ENCODE data around the gene TTLL1.
"Not testable (repeated sequence)": the region's sequence is repeated elsewhere in the genome, so short reads cannot be mapped to it uniquely, and the experiment has no call there.

The TTLL1 gene

DNA sequence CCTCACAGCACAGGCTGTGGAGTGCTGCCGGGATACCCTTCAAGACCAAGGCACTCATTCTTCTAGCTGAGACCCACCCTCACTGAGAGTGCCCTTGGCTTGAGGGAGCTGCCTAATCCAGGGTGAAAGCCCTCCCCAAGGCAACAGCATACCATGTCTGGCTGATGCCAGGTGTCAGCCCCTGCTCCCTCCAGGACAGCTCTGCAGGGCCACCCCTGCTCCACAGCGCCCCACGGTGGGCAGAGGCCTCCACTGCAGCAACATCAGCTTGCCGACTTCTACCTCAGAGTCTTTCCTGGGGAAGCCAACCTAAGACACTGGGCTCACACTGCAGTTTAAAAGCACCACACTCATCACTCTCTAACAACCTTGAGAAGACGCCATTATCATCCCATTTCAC is 29.0 kb downstream of the TTLL1 start:
- DNase-seq, result no peak

DNA sequence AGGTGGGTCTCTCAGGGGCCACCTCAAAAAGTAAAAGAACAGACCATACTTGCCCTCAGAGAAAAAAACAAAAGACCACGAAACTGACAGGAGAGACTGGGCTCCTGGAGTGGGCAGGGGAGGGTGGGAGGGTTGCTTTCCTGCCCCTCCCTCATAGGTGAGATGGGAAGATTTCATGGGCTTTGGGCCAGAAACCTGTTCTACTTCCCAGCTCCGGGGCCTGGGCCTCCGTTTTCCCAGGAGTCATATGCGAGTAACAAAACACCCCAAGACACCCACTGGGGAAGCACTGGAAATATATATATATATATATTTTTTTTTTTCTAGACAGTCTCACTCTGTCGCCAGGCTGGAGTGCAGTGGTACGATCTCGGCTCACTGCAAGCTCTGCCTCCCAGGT is 31.6 kb downstream of the TTLL1 start:
- DNase-seq, result no peak

DNA sequence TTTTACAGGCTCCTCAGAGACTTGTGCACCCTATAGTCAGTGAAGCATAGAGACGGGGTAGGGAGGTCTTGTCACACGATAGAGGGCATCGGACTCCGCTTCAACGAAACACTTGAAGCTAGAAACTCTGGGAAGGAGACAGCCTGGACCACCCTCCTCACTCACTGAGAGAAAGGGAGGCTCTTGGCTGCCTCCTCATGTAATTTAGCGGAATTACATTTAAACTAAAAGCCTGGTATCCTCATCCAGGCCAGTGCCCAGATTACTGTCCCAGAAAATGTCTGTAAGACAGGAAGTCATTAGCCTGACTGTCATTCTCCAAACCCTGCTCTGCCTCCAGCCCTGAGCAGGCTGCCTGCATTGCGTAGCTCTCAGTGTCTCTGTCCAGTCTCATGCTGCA is 36.0 kb downstream of the TTLL1 start:
- DNase-seq, result no peak

DNA sequence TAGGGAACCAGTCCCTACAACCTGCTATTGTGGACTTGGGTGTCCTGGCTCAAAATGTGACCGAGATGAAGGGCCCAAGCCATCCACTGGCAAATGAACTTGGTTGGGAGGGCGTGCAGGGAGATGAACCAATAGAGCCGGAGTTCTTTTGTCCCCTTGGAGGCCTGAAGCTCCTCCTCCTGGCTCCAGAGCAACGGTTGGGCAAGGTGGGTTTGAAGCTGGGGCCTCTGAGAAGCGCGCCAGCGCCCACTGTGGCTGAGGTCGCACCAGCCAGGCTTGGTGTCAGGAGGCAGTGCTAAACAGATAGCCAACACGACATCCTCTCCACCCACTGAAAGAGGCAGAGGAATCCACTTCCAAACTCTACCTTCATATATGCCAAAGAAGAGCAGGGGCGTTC is 38.2 kb downstream of the TTLL1 start:
- no peak for DNase-seq

DNA sequence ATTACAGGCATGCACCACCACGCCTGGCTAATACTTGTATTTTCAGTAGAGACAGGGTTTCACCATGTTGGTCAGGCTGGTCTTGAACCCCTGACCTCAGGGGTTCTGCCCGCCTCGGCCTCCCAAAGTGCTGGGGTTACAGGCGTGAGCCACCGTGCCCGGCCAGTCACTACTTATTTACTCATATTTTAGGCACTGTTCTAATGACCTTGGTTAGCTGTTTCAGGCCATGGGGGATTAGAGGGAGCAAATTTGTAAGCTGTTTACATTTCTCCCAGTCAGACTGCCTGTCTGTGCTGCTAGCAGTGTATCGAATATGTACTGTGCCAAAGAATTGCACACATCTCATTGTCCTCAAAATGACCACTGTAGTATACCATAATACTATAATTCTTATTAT is 41.6 kb downstream of the TTLL1 start:
- no peak for DNase-seq

DNA sequence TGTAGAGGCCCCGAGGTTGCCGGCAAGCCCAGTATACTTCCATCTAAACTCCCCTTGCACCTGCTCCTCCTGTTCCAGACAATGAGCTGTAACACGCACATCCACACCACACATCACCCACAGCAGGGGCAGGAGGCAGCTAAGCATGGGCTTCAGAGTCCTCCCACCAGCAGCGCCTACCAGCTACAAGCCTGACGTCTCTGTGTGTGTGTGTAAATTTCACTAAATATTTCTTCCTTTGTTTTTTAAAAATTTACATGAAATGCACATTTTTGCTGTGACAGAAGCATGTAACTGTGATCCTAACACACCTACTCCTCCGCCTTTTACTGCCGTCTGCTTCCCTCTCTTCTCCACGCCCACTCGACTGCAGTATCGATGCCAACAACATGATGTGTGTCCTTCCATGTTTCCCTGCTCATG is 44.9 kb downstream of the TTLL1 start:
- no peak for DNase-seq

DNA sequence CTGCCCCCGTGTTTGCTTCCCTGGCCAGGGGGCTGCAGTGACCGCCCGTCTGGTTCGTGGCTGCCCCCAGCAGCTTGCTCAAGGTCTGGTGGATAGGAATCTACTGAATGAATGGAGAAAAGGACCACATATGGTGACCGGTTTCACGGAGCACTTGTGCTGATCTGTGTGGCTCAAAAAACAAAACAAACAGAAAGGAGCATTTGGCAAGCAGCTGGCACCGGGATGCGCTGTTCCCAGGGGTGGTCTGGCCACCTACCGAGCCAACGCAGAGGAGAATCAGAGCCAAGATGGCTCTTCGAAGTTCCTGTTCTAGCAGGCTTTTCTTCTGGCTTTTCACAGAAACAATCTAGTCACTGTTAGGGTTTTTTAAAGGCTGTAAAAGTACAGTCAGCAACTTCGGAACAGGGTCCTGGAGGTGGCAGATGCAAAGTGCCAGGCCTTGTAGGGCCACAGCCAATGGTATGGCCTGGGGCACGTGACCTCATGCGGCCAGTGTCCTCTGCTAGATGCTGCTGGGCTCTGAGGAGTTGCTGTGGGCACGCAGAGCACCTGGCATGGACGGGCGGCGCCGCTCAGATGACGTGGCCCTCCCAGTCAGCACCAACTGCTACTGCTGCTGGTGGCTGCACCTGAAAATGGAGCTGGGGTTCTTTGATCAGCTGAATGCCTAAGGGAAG is 47.0 kb downstream of the TTLL1 start:
- no peak for DNase-seq

DNA sequence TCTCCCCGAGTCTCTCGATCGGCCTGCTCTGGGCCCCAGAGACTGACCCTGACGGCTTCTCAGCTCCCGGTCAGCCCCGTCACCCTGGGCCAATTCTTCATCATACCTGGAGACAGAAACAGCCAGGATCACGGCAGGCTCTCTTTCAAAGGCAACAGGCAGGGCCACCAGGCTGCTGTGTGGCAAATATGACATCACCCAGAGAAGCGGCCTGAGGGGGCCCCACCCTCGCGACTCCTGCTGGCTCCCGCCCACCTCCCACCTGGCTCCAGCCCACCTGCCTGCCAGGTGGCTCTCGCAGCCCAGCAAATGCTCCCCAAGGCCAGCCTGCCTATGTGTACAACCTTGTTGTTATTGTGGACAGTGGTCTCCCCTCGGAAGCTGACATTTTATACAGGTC is 49.4 kb downstream of the TTLL1 start:
- no peak for DNase-seq

DNA sequence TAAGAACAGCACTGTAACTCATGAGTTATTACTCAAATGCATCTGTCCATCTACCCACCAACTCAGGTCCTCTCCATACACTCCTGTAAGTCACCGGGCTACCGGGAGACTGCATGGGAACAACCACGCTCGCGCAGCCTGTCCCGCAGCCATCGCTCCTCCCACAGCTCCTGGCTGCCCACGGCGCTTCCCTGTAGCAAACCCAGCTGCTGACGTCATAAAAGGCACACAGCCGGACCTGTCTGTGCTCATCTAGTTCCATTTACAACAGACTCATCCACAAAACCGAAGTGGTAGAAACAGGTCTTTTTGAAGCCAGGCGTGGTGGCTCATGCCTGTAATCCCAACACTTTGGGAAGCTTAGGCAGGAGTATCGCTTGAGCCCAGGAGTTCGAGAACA is 50.9 kb downstream of the TTLL1 start:
- no peak for DNase-seq

DNA sequence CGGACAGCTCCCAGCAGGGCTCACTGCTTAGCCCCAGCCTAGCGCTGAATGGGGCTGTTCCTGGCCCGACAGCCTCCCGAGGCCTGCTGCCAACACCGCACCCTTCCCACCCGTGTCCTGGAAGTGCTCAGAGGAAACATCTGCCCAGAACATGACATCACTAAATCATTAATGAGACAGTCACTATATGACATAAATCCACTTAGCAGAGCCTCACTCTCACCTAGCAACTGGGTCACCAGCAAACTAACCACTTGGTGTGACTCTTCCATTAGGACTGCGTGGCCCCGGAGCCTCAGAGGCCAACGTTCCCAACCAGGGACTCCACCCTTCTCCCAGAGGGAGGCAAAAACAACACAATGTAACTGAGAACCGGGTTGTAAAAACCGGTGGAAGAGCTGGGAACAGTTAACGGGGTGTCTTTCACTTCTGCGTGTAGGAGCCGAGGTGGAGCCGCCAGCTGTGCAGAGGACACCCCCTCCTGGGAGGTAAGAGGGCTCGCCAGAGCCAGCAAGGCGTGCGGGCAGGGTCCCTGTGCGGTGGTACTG is 52.8 kb downstream of the TTLL1 start:
- no peak for DNase-seq

DNA sequence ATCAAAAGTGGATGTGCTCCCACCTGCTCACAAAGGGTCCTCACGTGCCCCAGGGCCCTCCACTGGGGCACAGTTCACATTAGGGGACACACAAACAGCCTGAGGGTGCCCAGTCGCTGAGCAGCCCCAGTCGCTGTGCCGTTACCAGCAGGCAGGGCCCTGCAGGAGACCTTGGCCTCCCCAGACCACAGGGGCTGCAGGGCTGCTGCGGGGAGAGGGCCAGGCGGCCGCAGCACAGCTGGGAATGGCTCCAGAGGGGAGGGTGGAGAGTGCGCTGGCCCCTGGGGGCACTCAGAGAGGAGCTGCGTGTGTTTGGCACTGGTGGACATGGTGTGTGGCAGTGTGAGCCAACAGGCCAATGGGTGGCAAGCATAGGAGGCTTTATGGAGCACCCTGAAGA is 53.9 kb downstream of the TTLL1 start:
- no peak for DNase-seq

DNA sequence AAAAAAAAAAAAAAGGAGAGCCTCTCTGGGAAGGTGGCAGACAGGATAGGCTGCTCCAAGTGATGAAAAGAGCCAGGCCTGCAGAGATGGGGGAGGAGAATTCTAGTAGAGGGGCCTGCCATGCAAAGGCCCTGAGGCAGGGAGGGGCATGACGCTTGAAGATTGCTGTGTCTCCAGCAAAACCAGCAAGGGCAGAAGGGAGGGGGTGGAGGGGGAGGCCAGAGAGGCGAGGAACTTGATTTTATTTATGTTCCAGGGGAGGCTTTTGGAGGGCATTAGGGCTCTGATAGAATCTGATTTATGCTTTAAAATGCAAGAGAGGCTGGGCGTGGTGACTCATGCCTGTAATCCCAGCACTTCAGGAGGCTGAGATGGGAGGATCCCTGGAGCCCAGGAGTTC is 57.6 kb downstream of the TTLL1 start:
- no peak for DNase-seq

DNA sequence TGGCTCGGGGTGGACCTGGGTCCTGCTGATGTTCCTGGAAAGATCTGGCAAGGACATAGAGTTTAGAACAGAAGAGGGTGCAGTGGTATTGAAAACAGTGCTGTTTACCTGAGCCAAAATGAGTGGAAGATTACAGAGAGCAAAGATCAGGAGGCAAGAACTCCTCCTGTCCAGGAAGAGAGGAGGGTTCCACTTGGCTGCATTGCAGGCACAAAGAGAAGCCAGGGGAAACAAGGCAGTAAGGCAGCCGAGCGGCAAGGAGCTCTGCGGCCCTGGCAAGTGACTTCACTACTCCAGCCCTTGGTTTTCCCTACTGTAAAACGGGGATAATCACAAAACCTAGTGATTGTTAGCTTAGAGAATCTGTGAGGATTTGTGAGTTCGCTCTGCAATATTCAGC is 70.6 kb downstream of the TTLL1 start:
- no peak for DNase-seq

DNA sequence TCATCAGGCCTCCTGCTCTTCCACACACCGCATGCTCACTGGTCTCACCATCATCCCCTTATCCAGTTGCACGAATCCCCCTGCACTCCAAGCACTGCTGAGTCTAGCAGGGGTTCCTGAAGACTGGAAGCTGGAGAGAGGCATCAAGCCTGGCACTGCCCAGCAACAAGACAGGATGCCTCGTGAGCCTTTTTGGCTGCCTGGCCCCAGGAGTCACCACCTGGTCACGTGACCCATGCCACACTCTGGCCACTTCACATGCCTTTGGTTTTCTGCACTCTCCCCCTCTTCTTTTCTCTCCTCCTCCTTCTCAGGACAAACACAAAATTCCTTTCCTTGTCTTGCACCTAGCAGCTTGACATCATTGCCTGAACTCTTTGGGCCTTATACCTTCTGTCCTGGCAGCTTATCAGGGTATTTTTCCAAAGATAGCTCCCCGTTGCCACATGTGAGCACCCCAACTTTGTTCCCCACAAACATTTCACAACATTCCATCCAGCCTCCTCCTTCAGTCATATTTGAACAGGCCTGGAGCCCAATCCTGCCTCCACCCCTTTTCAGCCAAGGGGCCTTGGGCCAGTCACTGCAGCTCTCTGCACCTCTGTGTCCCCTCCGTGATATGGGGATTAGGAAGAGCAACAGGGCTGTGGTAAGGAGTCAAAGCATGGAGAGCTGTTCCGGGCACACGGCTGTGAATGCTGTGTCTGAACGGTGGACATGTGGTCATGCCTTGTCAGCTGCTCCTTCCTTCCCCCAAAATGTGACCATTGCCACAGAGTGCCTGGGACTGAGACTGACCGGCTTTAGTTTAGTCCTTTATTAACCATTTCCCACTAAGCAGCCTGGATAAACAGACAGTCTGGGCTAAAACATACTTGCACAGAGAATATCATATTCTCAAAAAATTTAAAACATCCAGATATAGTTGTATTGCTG is 71.4 kb downstream of the TTLL1 start:
- no peak for DNase-seq

DNA sequence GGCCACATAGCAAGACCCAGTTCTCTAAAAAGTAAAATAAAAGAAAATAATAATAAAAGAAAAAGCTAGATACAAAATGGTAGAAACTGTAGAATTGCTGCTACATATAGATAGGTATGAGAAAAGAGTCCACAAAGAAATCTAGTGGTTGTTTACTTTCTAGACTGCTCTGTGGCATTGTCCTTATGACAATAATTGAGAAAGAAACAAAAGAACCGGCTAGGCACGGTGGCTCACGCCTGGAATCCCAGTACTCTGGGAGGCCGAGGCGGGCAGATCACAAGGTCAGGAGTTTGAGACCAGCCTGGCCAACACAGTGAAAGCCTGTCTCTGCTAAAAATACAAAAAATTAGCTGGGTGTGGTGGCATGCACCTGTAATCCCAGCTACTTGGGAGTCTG is 73.0 kb downstream of the TTLL1 start:
- DNase-seq, result not testable (repeated sequence)

DNA sequence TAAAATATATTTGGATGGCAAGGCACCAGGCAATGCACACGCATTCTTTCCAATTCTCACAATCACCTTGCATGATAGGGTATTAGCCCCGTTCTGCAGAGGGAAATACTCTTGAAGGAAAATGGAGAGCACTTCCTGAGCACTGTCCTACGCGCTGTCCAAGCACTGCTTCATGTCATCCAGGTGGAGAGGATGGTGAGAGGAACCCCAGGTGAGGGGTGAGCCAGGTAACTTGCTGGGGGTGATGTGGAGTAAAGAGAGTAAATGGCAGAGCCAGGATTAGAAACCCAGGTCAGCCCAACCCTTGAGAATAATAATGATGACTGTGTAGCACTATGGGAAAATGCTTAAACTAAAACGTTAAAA is 73.5 kb downstream of the TTLL1 start:
- no peak for DNase-seq

DNA sequence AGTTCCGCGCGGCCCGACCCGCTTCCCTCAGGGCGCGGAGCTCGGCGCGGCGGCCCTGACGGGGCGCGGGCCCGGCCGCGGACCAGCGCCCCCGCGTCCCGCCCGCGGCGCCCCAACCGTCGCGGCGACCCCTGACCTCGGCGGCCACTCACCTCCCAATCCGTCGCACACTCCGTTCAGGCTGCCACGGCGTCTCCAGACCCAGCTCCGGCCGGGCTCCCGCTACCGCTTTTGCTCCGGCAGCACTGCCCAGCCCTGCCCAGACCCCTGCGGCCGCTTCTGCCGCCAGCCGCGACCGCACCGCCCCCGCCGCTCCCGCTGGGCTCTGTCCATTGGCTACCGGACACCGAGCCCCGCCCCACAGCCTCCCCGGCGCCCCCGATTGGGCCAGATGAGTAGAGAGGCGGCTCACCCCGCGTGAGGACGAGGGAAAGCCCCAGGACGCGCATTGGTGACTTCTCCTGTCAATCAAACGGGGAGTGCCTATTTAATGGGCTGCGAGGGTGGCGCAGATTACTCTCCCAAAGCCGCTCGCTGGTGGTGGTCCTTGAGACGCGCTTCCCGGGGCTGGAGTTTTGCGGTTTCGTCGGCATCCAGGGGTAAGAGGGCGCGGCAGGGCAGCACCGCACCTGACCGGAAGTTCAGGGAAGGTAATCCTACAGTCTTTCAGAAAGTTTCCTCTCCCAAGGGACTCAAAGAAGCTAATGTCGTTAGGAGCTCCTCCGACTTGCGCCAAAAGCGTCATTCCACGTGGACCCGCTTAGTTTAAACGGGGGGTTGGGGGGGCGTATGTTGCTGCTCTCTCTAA is 74.1 kb downstream of the TTLL1 start, which contains the start of gene PACSIN2:
PACSIN2 (minus strand) TSS at position 281 of the 808 bp plus-strand sequence. CDS start 103,069 bp downstream, outside the sequence.
- DNase-seq, result peak; percentile 81

DNA sequence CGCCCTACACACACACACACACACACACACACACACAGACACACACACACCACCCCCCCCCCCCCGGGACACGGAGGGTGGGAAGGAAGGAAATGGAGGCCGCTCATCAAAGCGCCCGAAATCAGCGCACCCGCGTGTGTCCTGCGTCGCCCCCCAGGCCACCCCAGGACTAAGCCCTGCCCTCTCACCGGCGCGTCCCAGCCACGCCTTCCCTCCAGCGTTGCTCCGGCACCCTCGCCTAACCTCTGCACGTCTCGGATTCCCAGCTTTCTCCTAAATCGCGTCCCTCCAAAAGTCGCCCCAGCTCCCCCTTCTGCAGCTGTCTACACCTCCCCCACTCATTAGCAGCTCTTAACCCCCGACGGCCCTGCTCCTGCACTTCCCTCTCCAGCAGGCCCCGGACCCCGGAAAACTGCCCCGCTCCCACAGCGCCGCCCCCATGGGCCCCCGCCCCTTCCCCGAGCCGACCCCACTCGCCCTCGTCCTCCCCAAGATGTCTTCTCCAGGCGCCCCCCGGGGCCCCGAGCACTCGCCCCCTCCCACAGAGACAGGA is 74.8 kb downstream of the TTLL1 start:
- no peak for DNase-seq

DNA sequence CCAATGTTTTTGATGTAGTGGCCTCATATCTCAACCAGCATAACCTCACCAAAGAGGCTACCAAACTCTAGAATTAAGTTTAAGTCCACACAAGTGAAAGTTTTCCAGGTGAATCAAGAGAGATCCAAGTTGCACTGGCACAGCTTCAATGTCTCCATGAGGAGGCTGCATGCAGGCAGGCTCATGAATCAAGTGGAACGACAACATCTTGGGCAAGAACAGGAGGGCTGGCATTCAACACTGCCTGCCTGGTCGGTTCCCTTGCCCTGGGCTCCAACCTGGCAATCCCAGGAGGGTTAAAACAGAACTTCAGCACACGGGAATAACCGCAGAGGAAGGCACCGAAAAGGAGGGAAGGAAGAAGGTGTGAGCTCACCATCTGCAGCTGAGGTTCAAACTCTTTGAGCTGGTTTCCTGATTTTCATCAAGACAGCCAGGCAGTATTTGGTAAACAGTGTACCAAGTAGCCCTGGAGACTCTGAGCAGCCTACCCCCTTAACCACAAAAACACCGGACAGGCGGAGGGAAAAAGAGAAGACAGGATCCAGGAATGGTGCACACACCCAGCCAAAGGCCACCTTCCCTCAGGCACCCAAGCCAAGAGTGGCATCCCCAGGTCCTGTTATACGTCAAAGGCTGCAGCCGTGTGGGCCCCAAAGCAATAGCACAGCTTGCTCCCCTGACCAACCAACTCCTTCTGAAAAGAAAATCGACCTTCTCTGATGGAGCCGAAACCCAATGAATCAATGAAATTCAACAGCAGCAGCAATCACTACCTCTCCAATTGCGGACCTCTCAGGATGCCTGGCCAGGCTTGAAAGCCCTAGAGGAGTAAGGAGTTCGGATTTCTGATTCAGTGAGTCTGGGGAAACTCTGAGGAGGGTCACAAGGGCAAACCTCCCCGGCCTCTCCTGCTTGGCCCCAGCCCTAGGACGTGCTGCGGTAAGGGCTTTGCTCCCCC is 75.6 kb downstream of the TTLL1 start:
- no peak for DNase-seq

DNA sequence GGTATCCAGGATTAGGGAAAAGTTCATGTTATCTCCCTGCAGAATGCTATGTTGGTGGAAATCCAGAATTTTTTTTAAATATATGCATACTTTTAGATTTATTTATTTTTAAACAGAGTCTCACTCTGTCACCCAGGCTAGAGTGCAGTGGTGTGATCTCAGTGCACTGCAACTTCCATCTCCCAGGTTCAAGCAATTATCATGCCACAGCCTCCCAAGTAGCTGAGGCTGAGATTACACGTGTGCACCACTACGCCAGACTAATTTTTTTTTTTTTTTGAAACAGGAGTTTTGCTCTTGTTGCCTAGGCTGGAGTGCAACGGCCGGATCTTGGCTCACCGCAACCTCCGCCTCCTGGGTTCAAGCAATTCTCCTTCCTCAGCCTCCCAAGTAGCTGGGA is 76.8 kb downstream of the TTLL1 start:
- no peak for DNase-seq

DNA sequence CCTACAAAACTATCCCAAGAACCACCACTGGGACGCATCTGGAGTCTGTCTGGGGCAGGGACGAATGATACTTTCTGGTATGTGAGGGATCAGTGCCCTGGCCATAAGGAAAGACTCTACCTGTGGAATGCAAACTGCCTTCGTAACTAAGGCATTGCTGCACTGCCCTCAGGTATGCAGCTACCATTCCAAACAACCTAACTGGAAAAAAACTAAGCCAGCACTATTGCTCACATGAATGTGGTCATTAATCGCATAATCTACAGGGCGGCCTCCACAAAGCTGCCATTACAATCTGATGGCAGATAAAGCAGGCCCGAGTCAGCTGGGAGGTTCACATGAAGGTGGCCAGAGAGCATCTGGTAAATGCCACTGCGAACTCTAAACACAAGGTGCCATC is 78.1 kb downstream of the TTLL1 start:
- DNase-seq, result no peak

DNA sequence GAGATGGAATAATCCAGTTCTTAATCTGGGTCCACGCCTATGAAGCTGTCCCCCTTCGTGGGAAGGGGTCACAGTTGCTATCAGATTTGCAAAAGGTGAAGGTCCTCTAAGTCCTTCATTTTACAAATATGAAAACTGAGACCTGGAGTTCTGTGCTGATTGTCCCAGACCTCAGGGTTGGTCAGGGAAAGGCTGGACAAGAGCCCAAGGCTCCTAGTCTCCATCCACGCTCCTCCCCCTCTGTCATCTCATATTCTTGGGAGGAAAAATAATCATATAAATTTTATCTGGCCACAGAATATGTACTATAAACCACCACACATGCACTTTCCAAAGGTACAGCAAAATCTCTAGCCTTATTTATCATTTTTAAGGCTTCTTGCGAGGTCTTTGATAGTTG is 79.7 kb downstream of the TTLL1 start:
- DNase-seq, result no peak

All from cortex of kidney (tissue), 1 donor.